T-helper 17 cell (primary cell): Measurements from ENCODE around the gene MPZL1. TPM values are rescaled to one million over a fixed set of nuclear protein-coding genes. Genes with fewer than 3 reads are reported as not detected.
"Not testable (repeated sequence)": the region's sequence is repeated elsewhere in the genome, so short reads cannot be mapped to it uniquely, and the experiment has no call there.

Experiments
- ATAC-seq: fragments of 150-1000 bp; cut with Tn5 transposase; 2 replicates; pipeline ENCODE4 v1.10.0; 2021; ENCODE audit warnings: mild to moderate bottlenecking, moderate library complexity
- DNase-seq, 3 donors: peaks; one replicate each; pipeline versions ENCODE4 v3.0.0 to v3.0.0-alpha.2; 2020 to 2021
- H3K9me3 ChIP-seq: one replicate; pipeline ENCODE4 v1.7.0; 2013; ENCODE audit warnings: low read length, mild to moderate bottlenecking; ENCODE audit not compliant: control insufficient read depth, poor library complexity, severe bottlenecking
- H3K27ac Mint-ChIP-seq: one replicate; pipeline ENCODE4 v1.8.0; 2022; ENCODE audit warnings: mild to moderate bottlenecking, moderate library complexity, mixed read lengths
- H3K27me3 Mint-ChIP-seq: one replicate; pipeline ENCODE4 v1.8.0; 2022; ENCODE audit warnings: mixed read lengths
- H3K36me3 Mint-ChIP-seq: one replicate; pipeline ENCODE4 v1.8.0; 2022; ENCODE audit warnings: low read depth, mixed read lengths
- H3K4me1 Mint-ChIP-seq: one replicate; pipeline ENCODE4 v1.8.0; 2022; ENCODE audit warnings: mild to moderate bottlenecking, mixed read lengths
- H3K4me3 Mint-ChIP-seq: one replicate; pipeline ENCODE4 v1.8.0; 2022; ENCODE audit warnings: mild to moderate bottlenecking, moderate library complexity, mixed read lengths
- total RNA-seq, 4 donors: library from RNA in 2 of 4; stranded (reverse) in 2 of 4; gene quantifications; one replicate each; pipeline ENCODE4 v1.2.3 and lab custom pipeline; 2022 to 2026

Gene MPZL1
- total RNA-seq, 2 donors from 2014 or later: 3.0 to 4.2 TPM

DNA sequence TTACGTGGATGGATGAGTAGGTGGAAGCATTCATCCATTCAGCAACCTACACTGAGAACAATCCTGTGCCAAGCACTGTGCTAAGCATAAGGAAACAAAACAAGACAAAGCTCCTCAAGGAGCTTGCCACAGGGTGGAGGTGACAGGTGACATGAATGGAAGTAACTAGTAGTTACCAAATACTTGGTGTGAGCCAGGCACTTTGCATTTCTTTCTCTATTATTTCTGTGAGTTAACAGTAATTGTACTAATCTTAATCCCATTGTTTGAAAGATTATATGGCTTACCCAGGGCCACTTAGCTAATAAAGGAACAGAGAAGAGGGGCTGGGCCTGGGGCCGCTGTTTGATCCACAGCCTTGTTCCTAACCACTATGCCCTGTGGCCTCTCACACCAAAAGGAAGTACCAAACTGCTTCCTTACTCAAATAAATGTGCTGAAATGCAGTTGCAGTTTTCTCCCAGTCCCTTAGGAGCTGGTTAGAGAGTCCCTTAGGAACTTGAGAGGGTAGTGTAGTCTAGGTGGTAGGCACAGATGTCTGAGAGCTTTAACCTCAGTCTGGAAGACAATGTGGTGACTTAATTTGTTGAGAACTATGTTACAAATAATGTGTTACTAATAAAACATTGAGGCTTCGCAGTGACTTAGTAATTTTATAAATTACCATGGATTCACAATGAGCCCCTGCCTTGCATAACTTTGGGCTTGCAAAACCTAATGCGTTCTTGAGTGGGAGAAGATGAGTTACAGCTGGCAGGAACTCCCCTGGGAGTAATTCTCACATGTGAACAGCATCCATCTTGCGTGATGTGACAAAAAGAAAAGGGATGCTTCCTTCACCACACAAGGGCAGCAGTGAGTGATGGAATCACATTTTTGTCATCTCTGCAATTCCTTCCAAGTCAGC is 69.8 kb downstream of the MPZL1 start:
- no peak for ATAC-seq
- Mint-ChIP-seq H3K4me3 (no peak overlapping the region), H3K4me1 (no peaks in the 10 kb centered on the region), H3K36me3 (no peaks in the 10 kb centered on the region), H3K27ac (peak overlapping the region; percentile 41), H3K27me3 (no peaks in the 10 kb centered on the region)
- no peak for DNase-seq
- H3K9me3 ChIP-seq: no peaks in the 10 kb centered on the region

GRCh38 chr1:167792188-167792565 is 70.4 kb downstream of the MPZL1 start:
- Mint-ChIP-seq H3K27ac (no peak overlapping the region), H3K4me3 (no peak overlapping the region), H3K27me3 (no peaks in the 10 kb centered on the region), H3K36me3 (no peaks in the 10 kb centered on the region), H3K4me1 (peaks cover 2% of the 10 kb centered on the region)
- H3K9me3 ChIP-seq: no peaks in the 10 kb centered on the region
- ATAC-seq: no peak
- DNase-seq: no peak

GRCh38 chr1:167794043-167794442 is 72.3 kb downstream of the MPZL1 start:
- Mint-ChIP-seq H3K4me3 (no peak overlapping the region), H3K27me3 (no peaks in the 10 kb centered on the region), H3K4me1 (peaks cover 2% of the 10 kb centered on the region), H3K36me3 (no peaks in the 10 kb centered on the region), H3K27ac (no peak overlapping the region)
- DNase-seq: no peak
- no peak for ATAC-seq
- H3K9me3 ChIP-seq: no peaks in the 10 kb centered on the region

DNA sequence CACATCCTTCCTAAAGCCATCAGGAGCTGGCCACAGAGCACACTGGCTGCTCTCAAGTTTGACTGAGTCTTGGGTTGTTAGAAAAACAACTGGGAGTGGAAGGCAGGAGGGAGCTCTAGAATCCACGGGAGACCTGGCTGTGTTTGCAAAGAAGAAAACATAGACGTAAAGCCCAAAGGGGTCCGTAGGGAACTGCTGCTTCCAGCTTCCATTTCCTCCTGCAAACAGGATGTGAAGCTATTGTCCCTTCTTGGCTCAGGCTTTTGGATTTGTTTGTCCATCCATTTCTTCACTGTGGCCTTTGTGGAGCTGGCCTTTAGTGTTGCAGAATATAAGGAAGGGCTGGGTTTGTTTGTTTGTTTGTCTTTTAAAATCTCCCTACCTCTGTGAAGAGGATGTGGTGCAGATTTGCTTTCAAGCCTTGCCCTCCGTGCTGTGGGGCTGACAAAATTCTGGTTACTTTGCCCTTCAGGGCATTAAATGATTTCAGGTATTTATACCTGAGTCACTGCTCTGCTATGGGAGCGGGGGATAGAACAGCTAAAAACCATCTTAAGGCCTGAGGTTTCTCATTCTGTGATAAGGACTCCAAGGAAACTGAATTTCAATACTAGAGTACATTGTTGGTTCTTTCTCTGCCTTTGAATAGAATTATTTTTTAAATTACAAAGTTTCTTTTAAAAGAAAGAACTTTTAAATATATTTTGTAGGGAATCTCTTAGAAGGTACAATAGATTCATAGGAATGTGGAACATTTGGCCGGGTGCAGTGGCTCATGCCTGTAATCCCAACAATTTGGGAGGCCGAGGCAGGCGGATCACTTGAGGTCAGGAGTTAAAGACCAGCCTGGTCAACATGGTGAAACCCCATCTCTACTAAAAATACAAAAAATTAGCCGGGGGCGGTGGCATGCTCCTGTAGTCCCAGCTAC is 74.3 kb downstream of the MPZL1 start:
- no peaks in the 10 kb centered on the region for H3K9me3 ChIP-seq
- Mint-ChIP-seq H3K4me3 (no peak overlapping the region), H3K4me1 (peaks cover 2% of the 10 kb centered on the region), H3K27ac (no peak overlapping the region), H3K36me3 (no peaks in the 10 kb centered on the region), H3K27me3 (no peaks in the 10 kb centered on the region)
- ATAC-seq (no peak), DNase-seq (no peak)

GRCh38 chr1:167797015-167797414 is 75.2 kb downstream of the MPZL1 start:
- no peaks in the 10 kb centered on the region for H3K9me3 ChIP-seq
- no peaks in the 10 kb centered on the region for H3K27me3 Mint-ChIP-seq
- no peak overlapping the region for H3K4me3 Mint-ChIP-seq
- peaks cover 2% of the 10 kb centered on the region for H3K4me1 Mint-ChIP-seq
- H3K36me3 Mint-ChIP-seq: no peaks in the 10 kb centered on the region
- no peak overlapping the region for H3K27ac Mint-ChIP-seq
- ATAC-seq (no peak), DNase-seq (no peak)

- Mint-ChIP-seq H3K36me3 (no peaks in the 10 kb centered on the region), H3K27ac (no peak overlapping the region), H3K27me3 (no peaks in the 10 kb centered on the region), H3K4me3 (no peak overlapping the region), H3K4me1 (peaks cover 8% of the 10 kb centered on the region)
- ATAC-seq (no peak), DNase-seq (no peak)
- H3K9me3 ChIP-seq: no peaks in the 10 kb centered on the region
Observed at GRCh38 chr1:167798952-167799351, 77.2 kb downstream of the MPZL1 start.

DNA sequence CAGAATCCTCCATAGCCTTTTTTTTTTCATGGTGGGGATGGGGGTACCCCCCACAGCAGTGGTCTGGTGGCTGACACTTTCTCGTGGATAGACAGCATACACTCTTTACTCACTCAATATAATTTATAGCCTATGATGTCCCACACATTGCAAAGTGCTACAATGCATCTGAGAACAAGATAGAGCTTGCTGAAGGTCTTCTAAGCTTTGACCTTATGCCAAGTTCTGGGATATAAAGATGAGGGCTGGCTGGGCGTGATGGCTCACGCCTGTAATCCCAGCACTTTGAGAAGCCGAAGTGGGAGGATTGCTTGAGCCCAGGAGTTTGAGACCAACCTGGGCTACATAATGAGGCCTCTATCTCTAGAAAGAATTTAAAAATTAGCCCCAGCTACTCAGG is 78.0 kb downstream of the MPZL1 start:
- H3K36me3 Mint-ChIP-seq: no peaks in the 10 kb centered on the region
- ATAC-seq: no peak

DNA sequence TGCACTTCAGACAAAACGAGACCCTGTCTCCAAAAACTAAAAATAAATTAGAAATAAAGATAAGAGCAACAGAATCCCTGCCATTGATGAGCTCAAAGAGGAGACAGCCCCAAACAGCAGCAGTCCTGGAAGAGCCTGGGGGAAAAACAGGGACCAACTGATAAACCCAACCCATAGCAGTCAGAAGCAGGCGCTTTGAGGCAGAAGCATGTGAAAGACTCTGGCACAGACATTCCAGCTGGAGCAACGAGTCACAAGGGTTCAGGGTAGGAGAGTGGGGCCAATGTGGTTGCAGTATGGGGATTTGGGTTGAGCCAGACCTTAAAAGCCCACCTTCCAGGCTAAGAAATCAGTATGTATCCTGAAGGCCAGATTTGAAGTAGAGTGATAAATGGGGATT is 78.5 kb downstream of the MPZL1 start:
- H3K36me3 Mint-ChIP-seq: no peaks in the 10 kb centered on the region
- no peak overlapping the region for H3K4me3 Mint-ChIP-seq
- H3K27me3 Mint-ChIP-seq: no peaks in the 10 kb centered on the region
- ATAC-seq: no peak
- no peak for DNase-seq
- no peak overlapping the region for H3K27ac Mint-ChIP-seq
- peaks cover 18% of the 10 kb centered on the region for H3K4me1 Mint-ChIP-seq
- no peaks in the 10 kb centered on the region for H3K9me3 ChIP-seq

More for the DNA sequence above, 78.0 kb downstream of the MPZL1 start:
- no peak overlapping the region for H3K27ac Mint-ChIP-seq
- peaks cover 13% of the 10 kb centered on the region for H3K4me1 Mint-ChIP-seq
- no peaks in the 10 kb centered on the region for H3K27me3 Mint-ChIP-seq
- H3K4me3 Mint-ChIP-seq: no peak overlapping the region
- DNase-seq: no peak
- H3K9me3 ChIP-seq: no peaks in the 10 kb centered on the region

DNA sequence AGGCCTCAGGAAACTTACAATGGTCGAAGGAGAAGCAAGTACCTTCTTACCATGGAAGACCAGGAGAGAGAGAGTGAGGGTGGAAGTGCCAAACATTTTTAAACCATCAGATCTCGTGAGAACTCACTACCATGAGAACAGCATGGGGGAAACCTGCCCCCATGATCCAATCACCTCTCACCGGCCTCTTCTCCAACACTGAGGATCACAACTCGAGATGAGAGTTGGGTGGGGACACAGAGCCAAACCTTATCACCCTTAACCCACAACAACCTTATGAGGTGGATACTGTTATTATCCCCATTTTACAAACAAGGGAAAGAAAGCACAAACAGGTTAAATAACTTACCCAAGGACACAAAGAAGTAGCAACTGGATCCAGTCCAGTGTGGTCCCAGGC is 80.5 kb downstream of the MPZL1 start:
- ATAC-seq: no peak
- Mint-ChIP-seq H3K36me3 (no peaks in the 10 kb centered on the region), H3K27ac (no peak overlapping the region), H3K4me3 (no peak overlapping the region), H3K4me1 (peaks cover 22% of the 10 kb centered on the region), H3K27me3 (no peaks in the 10 kb centered on the region)
- H3K9me3 ChIP-seq: no peaks in the 10 kb centered on the region
- DNase-seq: no peak

DNA sequence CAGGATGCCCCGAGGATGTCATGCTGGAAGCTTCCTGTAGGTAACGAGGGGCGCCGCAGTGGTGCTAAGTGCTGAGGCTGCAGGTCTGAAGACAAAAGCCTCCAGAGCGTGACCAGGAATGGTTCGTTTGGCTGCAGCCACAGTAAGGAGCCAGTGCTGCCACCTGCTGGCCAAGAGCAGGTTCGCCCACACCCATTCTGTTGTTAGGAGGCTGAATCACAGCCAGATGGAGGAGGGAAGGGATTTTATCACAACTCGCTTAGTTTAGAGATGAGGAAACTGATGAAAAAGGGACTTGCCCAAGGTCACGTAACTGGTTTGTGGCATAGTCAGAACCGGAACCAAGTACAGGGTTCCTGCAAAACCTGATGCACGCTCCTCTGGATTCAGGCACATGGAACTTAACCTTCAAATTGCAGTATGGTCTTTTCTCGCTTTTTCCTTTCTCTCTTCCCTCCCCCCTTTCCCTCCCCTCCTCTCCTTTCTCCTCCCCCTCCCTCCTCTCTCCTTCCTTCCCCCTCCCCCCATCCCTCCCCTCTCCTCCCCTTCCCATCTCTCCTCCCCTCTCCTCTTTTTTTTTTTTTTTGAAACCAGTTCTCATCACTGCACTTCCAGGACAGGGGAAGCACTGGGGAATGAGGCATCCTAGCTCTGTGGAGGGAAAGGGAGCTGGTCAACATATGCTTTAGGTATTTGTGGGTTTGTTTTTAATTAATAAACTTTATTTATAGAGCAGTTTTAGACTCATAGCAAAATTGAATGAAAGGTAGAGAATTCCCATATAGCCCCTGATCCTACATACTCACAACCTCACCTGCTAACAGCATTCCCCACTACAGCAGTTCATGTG is 81.8 kb downstream of the MPZL1 start:
- H3K27me3 Mint-ChIP-seq: no peaks in the 10 kb centered on the region
- no peaks in the 10 kb centered on the region for H3K9me3 ChIP-seq
- ATAC-seq: peak; percentile 91
- peak overlapping the region; percentile 19 for H3K4me3 Mint-ChIP-seq
- peaks cover 23% of the 10 kb centered on the region for H3K4me1 Mint-ChIP-seq
- DNase-seq: peak; percentile 66 to 74 (median 67)
- H3K36me3 Mint-ChIP-seq: no peaks in the 10 kb centered on the region
- peak overlapping the region; percentile 85 for H3K27ac Mint-ChIP-seq

GRCh38 chr1:167805041-167805556 is 83.3 kb downstream of the MPZL1 start:
- no peak overlapping the region for H3K4me3 Mint-ChIP-seq

GRCh38 chr1:167806235-167806634 is 84.5 kb downstream of the MPZL1 start:
- not testable (repeated sequence) for H3K36me3 Mint-ChIP-seq, ATAC-seq, H3K27me3 Mint-ChIP-seq, H3K27ac Mint-ChIP-seq, DNase-seq, H3K4me3 Mint-ChIP-seq, H3K9me3 ChIP-seq
- peaks cover 25% of the 10 kb centered on the region for H3K4me1 Mint-ChIP-seq

More at GRCh38 chr1:167805041-167805556, 83.3 kb downstream of the MPZL1 start:
- H3K9me3 ChIP-seq: no peaks in the 10 kb centered on the region
- Mint-ChIP-seq H3K27me3 (no peaks in the 10 kb centered on the region), H3K4me1 (peaks cover 25% of the 10 kb centered on the region), H3K36me3 (no peaks in the 10 kb centered on the region), H3K27ac (peak overlapping the region; percentile 85)
- DNase-seq (no peak), ATAC-seq (peak; percentile 71)
